Suprapubic skin (tissue), 4 donors: Measurements from ENCODE around the gene TACC3. TPM values are rescaled to one million over a fixed set of nuclear protein-coding genes. Genes with fewer than 3 reads are reported as not detected.

Source experiments
- DNase-seq, 2 donors: peaks; one replicate each; pipeline ENCODE4 v3.0.0-alpha.2; 2019; ENCODE audit warnings: low spot score in 2 of 2
- H3K27ac ChIP-seq: fragments of 200-600 bp; sonication (generic); one replicate; pipeline ENCODE4 v1.5.1; 2019
- H3K27me3 ChIP-seq: fragments of 200-600 bp; sonication (generic); one replicate; pipeline ENCODE4 v1.5.1; 2019
- H3K36me3 ChIP-seq: fragments of 200-600 bp; sonication (generic); one replicate; pipeline ENCODE4 v1.5.1; 2019
- H3K4me1 ChIP-seq: fragments of 200-600 bp; sonication (generic); one replicate; pipeline ENCODE4 v1.5.1; 2019
- H3K4me3 ChIP-seq: fragments of 200-600 bp; sonication (generic); one replicate; pipeline ENCODE4 v1.5.1; 2019; ENCODE audit warnings: mild to moderate bottlenecking
- H3K9me3 ChIP-seq: fragments of 200-600 bp; sonication (generic); one replicate; pipeline ENCODE4 v1.5.1; 2019
- CTCF ChIP-seq, 2 donors: fragments of 200-600 bp in 1 of 2; fragments of 450-650 bp in 1 of 2; sonication (generic) in 1 of 2; IDR thresholded peaks; one replicate each; pipeline ENCODE4 v1.5.1; 2016 to 2019; ENCODE audit warnings: antibody characterized with exemption in 2 of 2, mild to moderate bottlenecking in 1 of 2, moderate library complexity in 1 of 2
- EP300 ChIP-seq: sonication (generic); formaldehyde crosslinking; IDR thresholded peaks from one replicate; pipeline ENCODE4 v1.6.1; 2017; ENCODE audit warnings: antibody characterized with exemption
- POLR2A ChIP-seq, 2 donors: fragments of 450-650 bp; IDR thresholded peaks; one replicate each; pipeline ENCODE4 v1.6.1; 2017; ENCODE audit warnings: antibody characterized with exemption in 2 of 2, mild to moderate bottlenecking in 2 of 2, moderate library complexity in 2 of 2
- POLR2AphosphoS5 ChIP-seq, 3 donors: sonication (generic); formaldehyde crosslinking; IDR thresholded peaks; one replicate each; pipeline ENCODE4 v1.6.1; 2017; ENCODE audit warnings: antibody characterized with exemption in 3 of 3
- WGBS: methylation state at CpG from one replicate; pipeline ENCODE4 v1.1.5; 2018; 5-methylcytosine and 5-hydroxymethylcytosine counted together
- total RNA-seq, 4 donors: library from RNA; depleted of rRNA; stranded (reverse); fragments of >200 nt; gene quantifications; one replicate each; pipeline ENCODE4 v1.1.0, GENCODE V29; 2016

Gene TACC3
- total RNA-seq, 4 donors from 2014 or later, result 7.2 to 11.7 (median 8.8) TPM

- no peak for DNase-seq
- TF ChIP-seq POLR2AphosphoS5 (IDR thresholded peaks at IDR 0.05) (no peak), CTCF (IDR thresholded peaks at IDR 0.05) (no peak), POLR2A (IDR thresholded peaks at IDR 0.05) (no peak), EP300 (no peak)
- Histone ChIP-seq H3K4me1 (peaks cover 67% of the 10 kb centered on the region), H3K4me3 (no peak overlapping the region), H3K9me3 (no peaks in the 10 kb centered on the region), H3K27ac (no peak overlapping the region), H3K27me3 (peaks cover 3% of the 10 kb centered on the region), H3K36me3 (no peaks in the 10 kb centered on the region)
- WGBS, result 73% methylated on average over 11 of the region's 14 CpGs
Observed at GRCh38 chr4:1780435-1780834, 59.1 kb downstream of the TACC3 start.

GRCh38 chr4:1783015-1783414 is 61.7 kb downstream of the TACC3 start:
- Histone ChIP-seq H3K27ac (peak overlapping the region; percentile 28), H3K4me1 (peaks cover 77% of the 10 kb centered on the region), H3K4me3 (no peak overlapping the region), H3K9me3 (no peaks in the 10 kb centered on the region), H3K36me3 (no peaks in the 10 kb centered on the region), H3K27me3 (peaks cover 7% of the 10 kb centered on the region)
- TF ChIP-seq POLR2AphosphoS5 (IDR thresholded peaks at IDR 0.05) (no peak), CTCF (IDR thresholded peaks at IDR 0.05) (no peak), POLR2A (IDR thresholded peaks at IDR 0.05) (no peak), EP300 (no peak)
- 70% methylated on average over 3 of the region's 10 CpGs for WGBS
- DNase-seq, result no peak

- Histone ChIP-seq H3K36me3 (no peaks in the 10 kb centered on the region), H3K27me3 (peaks cover 5% of the 10 kb centered on the region), H3K9me3 (no peaks in the 10 kb centered on the region), H3K4me3 (no peak overlapping the region), H3K27ac (peak overlapping the region; percentile 77), H3K4me1 (peaks cover 76% of the 10 kb centered on the region)
- TF ChIP-seq EP300 (no peak), CTCF (IDR thresholded peaks at IDR 0.05) (no peak), POLR2AphosphoS5 (IDR thresholded peaks at IDR 0.05) (no peak), POLR2A (IDR thresholded peaks at IDR 0.05) (no peak)
- 59% methylated on average over 7 of the region's 12 CpGs for WGBS
- DNase-seq, result no peak
Observed at GRCh38 chr4:1783970-1784369, 62.6 kb downstream of the TACC3 start.

GRCh38 chr4:1784395-1784788 is 63.1 kb downstream of the TACC3 start:
- H3K4me3 ChIP-seq, result no peak overlapping the region
- TF ChIP-seq CTCF (IDR thresholded peaks at IDR 0.05), result no peak
- no peak for TF ChIP-seq POLR2A (IDR thresholded peaks at IDR 0.05)
- TF ChIP-seq POLR2AphosphoS5 (IDR thresholded peaks at IDR 0.05), result no peak
- no peak for TF ChIP-seq EP300
- peak overlapping the region; percentile 77 for H3K27ac ChIP-seq
- peaks cover 80% of the 10 kb centered on the region for H3K4me1 ChIP-seq
- H3K27me3 ChIP-seq, result peaks cover 5% of the 10 kb centered on the region
- no peak for DNase-seq
- no peaks in the 10 kb centered on the region for H3K36me3 ChIP-seq
- no peaks in the 10 kb centered on the region for H3K9me3 ChIP-seq
- 60% methylated on average over 1 of the region's 10 CpGs for WGBS

- DNase-seq, result no peak
- WGBS, result 59% methylated on average over 5 of the region's 17 CpGs
- TF ChIP-seq CTCF (IDR thresholded peaks at IDR 0.05), result no peak
- TF ChIP-seq EP300, result no peak
- TF ChIP-seq POLR2AphosphoS5 (IDR thresholded peaks at IDR 0.05), result no peak
- no peak for TF ChIP-seq POLR2A (IDR thresholded peaks at IDR 0.05)
- Histone ChIP-seq H3K27ac (peak overlapping the region; percentile 77), H3K4me1 (peaks cover 80% of the 10 kb centered on the region), H3K36me3 (no peaks in the 10 kb centered on the region), H3K27me3 (peaks cover 5% of the 10 kb centered on the region), H3K9me3 (no peaks in the 10 kb centered on the region), H3K4me3 (no peak overlapping the region)
Observed at GRCh38 chr4:1784789-1785591, 63.7 kb downstream of the TACC3 start.
